HCT116 (cell line): ENCODE data around the gene ABCG1. TPM values are rescaled to one million over a fixed set of nuclear protein-coding genes. Genes with fewer than 3 reads are reported as not detected.

Experiments used
- ATAC-seq: fragments of 200-7000 bp; cut with Tn5 transposase; 2 replicates; pipeline ENCODE4 v1.9.1; 2020; ENCODE audit warnings: mild to moderate bottlenecking, moderate library complexity
- BruUV-seq: library from RNA; stranded (reverse); fragments of 400-500 nt; replicated peaks from 2 replicates; lab custom pipeline; 2021; lab: Mats Ljungman, UMichigan
- CTCF ChIA-PET: fragments of 300-600 bp; sonication (Branson Sonifier 250); formaldehyde crosslinking; loops from one replicate; lab custom pipeline; 2021; ENCODE audit warnings: antibody characterized with exemption; lab: Charles Lee
- POLR2A ChIA-PET: fragments of 300-600, 350-600 bp; sonication (Branson Sonifier 250); formaldehyde crosslinking; loops from one replicate; lab custom pipeline; 2021; ENCODE audit warnings: antibody characterized with exemption; lab: Charles Lee
- RAD21 ChIA-PET, 2 experiments: fragments of 300-600 bp; sonication (Branson Sonifier 250); formaldehyde crosslinking; loops; one replicate each; lab custom pipeline; 2023; ENCODE audit warnings: low total read pairs in 2 of 2; ENCODE audit not compliant: uncharacterized antibody in 2 of 2, unreplicated experiment in 2 of 2, low non-redundant PET in 1 of 2; lab: Charles Lee
- DNase-seq: peaks from one replicate; pipeline ENCODE4 v3.0.0-alpha.2; 2010; ENCODE audit warnings: low read depth, low spot score
- H2AFZ ChIP-seq: fragments of 200-600 bp; shearing (Covaris generic), sonication (generic); 2 replicates; pipeline ENCODE4 v1.6.1; 2017; ENCODE audit warnings: low read depth, mixed run types, mixed read lengths, antibody characterized with exemption, low read length; ENCODE audit not compliant: poor library complexity, severe bottlenecking
- H3K27ac ChIP-seq: 2 replicates; pipeline ENCODE4 v1.5.1; 2012; ENCODE audit warnings: low read depth, low read length
- H3K27me3 ChIP-seq: fragments of 200-600 bp; sonication (generic); 2 replicates; pipeline ENCODE4 v1.6.1; 2016; ENCODE audit warnings: mixed run types, low read length, mixed read lengths; ENCODE audit not compliant: insufficient read depth
- H3K36me3 ChIP-seq, 2 experiments: fragments of 200-500 bp in 1 of 2; fragments of 200-600 bp in 1 of 2; sonication (Bioruptor generic) in 1 of 2; sonication (generic) in 1 of 2; 2 replicates each; pipeline versions ENCODE4 v1.5.1 to v1.6.1; 2014 to 2016; ENCODE audit warnings: low read length in 2 of 2, inconsistent platforms in 1 of 2, mixed read lengths in 1 of 2, mixed run types in 1 of 2; ENCODE audit not compliant: insufficient read depth in 2 of 2, control insufficient read depth in 1 of 2
- H3K4me1 ChIP-seq, 2 experiments: fragments of 200-600 bp in 1 of 2; sonication (generic) in 1 of 2; 2 replicates each; pipeline versions ENCODE4 v1.5.1 to v1.6.1; 2012 to 2017; ENCODE audit warnings: low read length in 2 of 2, inconsistent platforms in 1 of 2, mild to moderate bottlenecking in 1 of 2, mixed read lengths in 1 of 2, mixed run types in 1 of 2, moderate library complexity in 1 of 2; ENCODE audit not compliant: insufficient read depth in 2 of 2, control insufficient read depth in 1 of 2
- H3K4me2 ChIP-seq: fragments of 200-600 bp; sonication (generic); 2 replicates; pipeline ENCODE4 v1.6.1; 2017; ENCODE audit warnings: mixed run types, low read length, mixed read lengths
- H3K4me3 ChIP-seq, 2 experiments: fragments of 200-600 bp in 1 of 2; sonication (generic) in 1 of 2; replicated peaks in 1 of 2; 2 replicates each; pipeline ENCODE4 v1.5.1; 2011 to 2016; ENCODE audit warnings: low read length in 2 of 2, control low read depth in 1 of 2, low read depth in 1 of 2, mild to moderate bottlenecking in 1 of 2, mixed read lengths in 1 of 2, mixed run types in 1 of 2
- H3K79me2 ChIP-seq: fragments of 200-600 bp; sonication (generic); 2 replicates; pipeline ENCODE4 v1.6.1; 2017; ENCODE audit warnings: mild to moderate bottlenecking, mixed run types, low read length, moderate library complexity, mixed read lengths; ENCODE audit not compliant: insufficient read depth
- H3K9ac ChIP-seq: fragments of 200-600 bp; sonication (generic); 2 replicates; pipeline ENCODE4 v1.6.1; 2016; ENCODE audit warnings: low read length, mixed read lengths
- H3K9me2 ChIP-seq: fragments of 200-600 bp; sonication (generic), shearing (Covaris generic); 2 replicates; pipeline ENCODE4 v1.6.1; 2017; ENCODE audit warnings: mixed run types, mild to moderate bottlenecking, moderate library complexity; ENCODE audit not compliant: insufficient read depth
- H3K9me3 ChIP-seq, 2 experiments: fragments of 200-500 bp in 1 of 2; fragments of 200-600 bp in 1 of 2; sonication (Bioruptor generic) in 1 of 2; sonication (generic) in 1 of 2; 2 replicates each; pipeline ENCODE4 v1.6.1; 2014 to 2017; ENCODE audit warnings: low read length in 2 of 2, mixed read lengths in 2 of 2, inconsistent platforms in 1 of 2, low read depth in 1 of 2, mild to moderate bottlenecking in 1 of 2, mixed run types in 1 of 2, moderate library complexity in 1 of 2; ENCODE audit not compliant: control insufficient read depth in 1 of 2, insufficient read depth in 1 of 2
- H4K20me1 ChIP-seq: fragments of 200-600 bp; sonication (generic), shearing (Covaris generic); 2 replicates; pipeline ENCODE4 v1.6.1; 2017; ENCODE audit warnings: mixed run types, mild to moderate bottlenecking, moderate library complexity; ENCODE audit not compliant: insufficient read depth
- CBX3 ChIP-seq: IDR thresholded peaks from 2 replicates; pipeline ENCODE4 v1.6.1; 2012; ENCODE audit warnings: low read depth
- JUND ChIP-seq: IDR thresholded peaks from 2 replicates; pipeline ENCODE4 v1.6.1; 2012
- POLR2AphosphoS5 ChIP-seq: IDR thresholded peaks from 2 replicates; pipeline ENCODE4 v1.6.1; 2011; ENCODE audit warnings: mild to moderate bottlenecking, low read depth, low read length, moderate library complexity
- SIN3A ChIP-seq: IDR thresholded peaks from 2 replicates; pipeline ENCODE4 v1.6.1; 2012; ENCODE audit warnings: low read depth
- SP1 ChIP-seq: IDR thresholded peaks from 2 replicates; pipeline ENCODE4 v1.6.1; 2012; ENCODE audit warnings: low read depth
- SRF ChIP-seq: IDR thresholded peaks from 2 replicates; pipeline ENCODE4 v1.6.1; 2012; ENCODE audit warnings: low read depth
- TCF7L2 ChIP-seq: IDR thresholded peaks from 2 replicates; pipeline ENCODE4 v1.7.0; 2011; ENCODE audit warnings: borderline replicate concordance, inconsistent platforms; ENCODE audit not compliant: insufficient read depth, insufficient read length; ENCODE audit errors: extremely low read depth
- ZNF274 ChIP-seq: fragments of 200-500 bp; sonication (Bioruptor generic); IDR thresholded peaks from 2 replicates; pipeline ENCODE4 v1.6.1; 2014; ENCODE audit warnings: mild to moderate bottlenecking, low read depth, low read length, inconsistent platforms
- intact Hi-C: fragments of 100-400 bp; cut with micrococcal nuclease; formaldehyde crosslinking; loops from 2 replicates; pipeline ENCODE4 v1.10.0; 2022
- total RNA-seq: library from RNA; stranded (reverse); gene quantifications from one replicate; pipeline ENCODE4 v1.2.1, GENCODE V29; 2021; ENCODE audit not compliant: unreplicated experiment
- TF ChIP-seq, protein P1 (sequence below): IDR thresholded peaks from 2 replicates; pipeline ENCODE4 v1.6.1; 2012; ENCODE audit warnings: low read depth
- TF ChIP-seq, protein P2 (sequence below), 3 experiments: fragments of 200-600 bp in 1 of 3; sonication (generic) in 1 of 3; IDR thresholded peaks in 2 of 3; conservative IDR thresholded peaks in 1 of 3; 2 replicates each; pipeline ENCODE4 v1.5.1; 2012 to 2017; ENCODE audit warnings: low read depth in 2 of 3, low read length in 2 of 3, antibody characterized with exemption in 1 of 3, borderline replicate concordance in 1 of 3, control low read depth in 1 of 3, mild to moderate bottlenecking in 1 of 3, mixed read lengths in 1 of 3, mixed run types in 1 of 3, moderate library complexity in 1 of 3; ENCODE audit not compliant: insufficient read depth in 1 of 3
- TF ChIP-seq, protein P3 (sequence below): IDR thresholded peaks from 2 replicates; pipeline ENCODE4 v1.6.1; 2011; ENCODE audit warnings: mild to moderate bottlenecking, low read length, moderate library complexity; ENCODE audit not compliant: insufficient replicate concordance; ENCODE audit errors: extremely low read depth

ABCG1 gene
- total RNA-seq, 1 experiment from 2014 or later: 1.6 TPM

DNA sequence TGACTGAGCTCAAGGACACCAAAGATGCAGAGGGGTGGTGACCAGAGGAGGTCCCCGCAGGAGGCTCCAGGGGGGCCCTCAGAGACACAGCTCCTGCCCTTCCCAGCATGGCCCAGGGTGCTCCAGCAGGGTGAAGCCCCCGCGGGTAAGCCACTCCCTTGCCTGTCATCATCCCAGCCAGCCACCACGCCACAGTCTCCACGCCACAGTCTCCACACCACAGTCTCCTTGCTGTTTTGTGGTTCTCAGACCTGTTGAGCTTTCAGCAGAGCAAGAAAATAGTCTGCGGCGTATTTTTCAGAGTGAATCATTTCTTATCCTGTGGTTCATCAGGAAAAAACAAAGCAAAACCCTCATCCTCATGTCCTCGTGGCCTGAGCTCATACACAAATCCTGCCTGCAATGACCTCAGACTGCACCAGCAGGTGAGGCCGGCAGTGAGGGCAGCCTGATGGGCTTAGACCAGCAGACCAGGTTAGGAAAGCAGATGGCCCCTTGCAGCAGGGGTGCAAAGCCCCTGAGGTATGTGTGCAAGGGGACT, 25.7 kb upstream of the ABCG1 start:
- Histone ChIP-seq H3K9ac (no peak overlapping the region), H3K9me3 (no peaks in the 10 kb centered on the region), H3K79me2 (no peaks in the 10 kb centered on the region), H4K20me1 (no peaks in the 10 kb centered on the region), H3K27ac (no peak overlapping the region), H3K9me2 (no peaks in the 10 kb centered on the region)
- intact Hi-C loops: no loop called here
- ATAC-seq: no peak
- RAD21 ChIA-PET: no interaction called here
- BruUV-seq: no TSS peak
- TF ChIP-seq SIN3A: no peak
- TF ChIP-seq, all 23 proteins: peak for 0
- Histone ChIP-seq H3K4me1 (no peaks in the 10 kb centered on the region), H3K4me2 (no peak overlapping the region), H3K36me3 (no peaks in the 10 kb centered on the region), H3K27me3 (no peaks in the 10 kb centered on the region), H3K4me3 (no peak overlapping the region), H2AFZ (no peak overlapping the region)
- ChIA-PET POLR2A (no interaction called here), CTCF (no interaction called here)
- DNase-seq: no peak

DNA sequence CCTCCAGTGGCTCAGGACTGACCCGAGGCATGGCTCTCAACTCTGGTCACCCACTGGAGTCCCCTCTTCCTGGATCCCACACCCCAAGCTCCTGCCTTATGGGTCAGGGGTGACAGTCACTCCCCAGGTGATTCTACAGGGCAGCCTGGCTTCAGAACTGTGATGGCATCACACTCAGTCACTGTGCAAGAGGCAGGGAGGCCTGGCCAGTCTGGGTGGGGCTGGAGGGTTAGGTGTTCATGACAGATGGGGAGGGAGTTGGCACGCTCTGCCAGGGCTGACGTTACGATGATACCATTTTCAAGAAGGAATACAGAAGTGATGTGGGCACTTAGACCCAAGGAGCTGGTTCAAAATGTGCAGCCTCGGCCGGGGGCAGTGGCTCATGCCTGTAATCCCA, 25.2 kb upstream of the ABCG1 start:
- no TSS peak for BruUV-seq
- POLR2A ChIA-PET: no interaction called here

More for the DNA sequence above, 25.2 kb upstream of the ABCG1 start:
- Histone ChIP-seq H3K27me3 (no peaks in the 10 kb centered on the region), H3K9me3 (no peaks in the 10 kb centered on the region), H4K20me1 (no peaks in the 10 kb centered on the region), H3K4me1 (peaks cover 0 to 1% of the 10 kb centered on the region in 2 experiments; a peak in 2 of 4 replicates), H3K4me3 (no peak overlapping the region), H3K4me2 (no peak overlapping the region), H2AFZ (no peak overlapping the region), H3K9ac (no peak overlapping the region), H3K9me2 (no peaks in the 10 kb centered on the region), H3K36me3 (no peaks in the 10 kb centered on the region), H3K27ac (no peak overlapping the region), H3K79me2 (no peaks in the 10 kb centered on the region)
- intact Hi-C loops: no loop called here
- TF ChIP-seq JUND (no peak), ZNF274 (no peak), SP1 (no peak), SRF (no peak), TCF7L2 (no peak), POLR2AphosphoS5 (no peak), CBX3 (no peak)
- TF ChIP-seq, protein P1, sequence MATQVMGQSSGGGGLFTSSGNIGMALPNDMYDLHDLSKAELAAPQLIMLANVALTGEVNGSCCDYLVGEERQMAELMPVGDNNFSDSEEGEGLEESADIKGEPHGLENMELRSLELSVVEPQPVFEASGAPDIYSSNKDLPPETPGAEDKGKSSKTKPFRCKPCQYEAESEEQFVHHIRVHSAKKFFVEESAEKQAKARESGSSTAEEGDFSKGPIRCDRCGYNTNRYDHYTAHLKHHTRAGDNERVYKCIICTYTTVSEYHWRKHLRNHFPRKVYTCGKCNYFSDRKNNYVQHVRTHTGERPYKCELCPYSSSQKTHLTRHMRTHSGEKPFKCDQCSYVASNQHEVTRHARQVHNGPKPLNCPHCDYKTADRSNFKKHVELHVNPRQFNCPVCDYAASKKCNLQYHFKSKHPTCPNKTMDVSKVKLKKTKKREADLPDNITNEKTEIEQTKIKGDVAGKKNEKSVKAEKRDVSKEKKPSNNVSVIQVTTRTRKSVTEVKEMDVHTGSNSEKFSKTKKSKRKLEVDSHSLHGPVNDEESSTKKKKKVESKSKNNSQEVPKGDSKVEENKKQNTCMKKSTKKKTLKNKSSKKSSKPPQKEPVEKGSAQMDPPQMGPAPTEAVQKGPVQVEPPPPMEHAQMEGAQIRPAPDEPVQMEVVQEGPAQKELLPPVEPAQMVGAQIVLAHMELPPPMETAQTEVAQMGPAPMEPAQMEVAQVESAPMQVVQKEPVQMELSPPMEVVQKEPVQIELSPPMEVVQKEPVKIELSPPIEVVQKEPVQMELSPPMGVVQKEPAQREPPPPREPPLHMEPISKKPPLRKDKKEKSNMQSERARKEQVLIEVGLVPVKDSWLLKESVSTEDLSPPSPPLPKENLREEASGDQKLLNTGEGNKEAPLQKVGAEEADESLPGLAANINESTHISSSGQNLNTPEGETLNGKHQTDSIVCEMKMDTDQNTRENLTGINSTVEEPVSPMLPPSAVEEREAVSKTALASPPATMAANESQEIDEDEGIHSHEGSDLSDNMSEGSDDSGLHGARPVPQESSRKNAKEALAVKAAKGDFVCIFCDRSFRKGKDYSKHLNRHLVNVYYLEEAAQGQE: no peak
- TF ChIP-seq, protein P2, sequence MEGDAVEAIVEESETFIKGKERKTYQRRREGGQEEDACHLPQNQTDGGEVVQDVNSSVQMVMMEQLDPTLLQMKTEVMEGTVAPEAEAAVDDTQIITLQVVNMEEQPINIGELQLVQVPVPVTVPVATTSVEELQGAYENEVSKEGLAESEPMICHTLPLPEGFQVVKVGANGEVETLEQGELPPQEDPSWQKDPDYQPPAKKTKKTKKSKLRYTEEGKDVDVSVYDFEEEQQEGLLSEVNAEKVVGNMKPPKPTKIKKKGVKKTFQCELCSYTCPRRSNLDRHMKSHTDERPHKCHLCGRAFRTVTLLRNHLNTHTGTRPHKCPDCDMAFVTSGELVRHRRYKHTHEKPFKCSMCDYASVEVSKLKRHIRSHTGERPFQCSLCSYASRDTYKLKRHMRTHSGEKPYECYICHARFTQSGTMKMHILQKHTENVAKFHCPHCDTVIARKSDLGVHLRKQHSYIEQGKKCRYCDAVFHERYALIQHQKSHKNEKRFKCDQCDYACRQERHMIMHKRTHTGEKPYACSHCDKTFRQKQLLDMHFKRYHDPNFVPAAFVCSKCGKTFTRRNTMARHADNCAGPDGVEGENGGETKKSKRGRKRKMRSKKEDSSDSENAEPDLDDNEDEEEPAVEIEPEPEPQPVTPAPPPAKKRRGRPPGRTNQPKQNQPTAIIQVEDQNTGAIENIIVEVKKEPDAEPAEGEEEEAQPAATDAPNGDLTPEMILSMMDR (IDR thresholded peaks at IDR 0.05 in 2 of 3, conservative IDR thresholded peaks at IDR 0.05 in 1 of 3; ENCODE audit: borderline replicate concordance in 1 of 3, insufficient read depth in 1 of 3, low read depth in 2 of 3, low read length in 2 of 3): no peak
- TF ChIP-seq, protein P3, sequence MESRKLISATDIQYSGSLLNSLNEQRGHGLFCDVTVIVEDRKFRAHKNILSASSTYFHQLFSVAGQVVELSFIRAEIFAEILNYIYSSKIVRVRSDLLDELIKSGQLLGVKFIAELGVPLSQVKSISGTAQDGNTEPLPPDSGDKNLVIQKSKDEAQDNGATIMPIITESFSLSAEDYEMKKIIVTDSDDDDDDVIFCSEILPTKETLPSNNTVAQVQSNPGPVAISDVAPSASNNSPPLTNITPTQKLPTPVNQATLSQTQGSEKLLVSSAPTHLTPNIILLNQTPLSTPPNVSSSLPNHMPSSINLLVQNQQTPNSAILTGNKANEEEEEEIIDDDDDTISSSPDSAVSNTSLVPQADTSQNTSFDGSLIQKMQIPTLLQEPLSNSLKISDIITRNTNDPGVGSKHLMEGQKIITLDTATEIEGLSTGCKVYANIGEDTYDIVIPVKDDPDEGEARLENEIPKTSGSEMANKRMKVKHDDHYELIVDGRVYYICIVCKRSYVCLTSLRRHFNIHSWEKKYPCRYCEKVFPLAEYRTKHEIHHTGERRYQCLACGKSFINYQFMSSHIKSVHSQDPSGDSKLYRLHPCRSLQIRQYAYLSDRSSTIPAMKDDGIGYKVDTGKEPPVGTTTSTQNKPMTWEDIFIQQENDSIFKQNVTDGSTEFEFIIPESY: no peak
- no peak for ATAC-seq
- ChIA-PET RAD21 (no interaction called here), CTCF (no interaction called here)
- DNase-seq: no peak
